HepG2 (cell line): Measurements from ENCODE around the gene SLC6A9. TPM values are rescaled to one million over a fixed set of nuclear protein-coding genes. Genes with fewer than 3 reads are reported as not detected.

Experiments used
- AGO1 ChIP-seq: fragments of 200-400 bp; formaldehyde crosslinking; IDR thresholded peaks from 2 replicates; pipeline ENCODE4 v1.6.1; 2017; ENCODE audit warnings: mild to moderate bottlenecking, low read depth, low read length, moderate library complexity; ENCODE audit not compliant: poor library complexity, severe bottlenecking
- BRD4 ChIP-seq: sonication (generic); formaldehyde crosslinking; IDR thresholded peaks from 2 replicates; pipeline ENCODE4 v1.4.0; 2020; ENCODE audit warnings: missing genetic modification reagents
- GABPA ChIP-seq, 2 experiments: IDR thresholded peaks; 2 replicates each; pipeline ENCODE4 v1.6.1; 2011 to 2016; ENCODE audit warnings: low read depth in 2 of 2, low read length in 1 of 2, missing biosample characterization in 1 of 2, missing genetic modification characterization in 1 of 2
- HNRNPLL ChIP-seq: fragments of 200-400 bp; formaldehyde crosslinking; IDR thresholded peaks from 2 replicates; pipeline ENCODE4 v1.6.1; 2017; ENCODE audit warnings: mild to moderate bottlenecking, low read depth, low read length; ENCODE audit not compliant: poor library complexity, severe bottlenecking
- KDM5B ChIP-seq: sonication (generic); formaldehyde crosslinking; IDR thresholded peaks from 2 replicates; pipeline ENCODE4 v1.4.0; 2020; ENCODE audit warnings: missing genetic modification reagents, mild to moderate bottlenecking, borderline replicate concordance
- KMT2A ChIP-seq: sonication (generic); formaldehyde crosslinking; IDR thresholded peaks from 2 replicates; pipeline ENCODE4 v1.4.0; 2020; ENCODE audit warnings: missing genetic modification reagents
- MNT ChIP-seq: fragments of 450-650 bp; IDR thresholded peaks from 2 replicates; pipeline ENCODE4 v1.6.1; 2016
- NFYB ChIP-seq: sonication (generic); formaldehyde crosslinking; IDR thresholded peaks from 2 replicates; pipeline ENCODE4 v1.4.0; 2020; ENCODE audit warnings: missing genetic modification reagents
- SIN3A ChIP-seq: IDR thresholded peaks from 2 replicates; pipeline ENCODE4 v1.6.1; 2011; ENCODE audit warnings: low read depth, mild to moderate bottlenecking, control low read depth, low read length, borderline replicate concordance
- SP2 ChIP-seq: sonication (generic); formaldehyde crosslinking; IDR thresholded peaks from 2 replicates; pipeline ENCODE4 v1.5.1; 2020; ENCODE audit warnings: mild to moderate bottlenecking, missing genetic modification reagents
- SP4 ChIP-seq: sonication (generic); formaldehyde crosslinking; IDR thresholded peaks from 2 replicates; pipeline ENCODE4 v1.8.1; 2023; ENCODE audit warnings: mild to moderate bottlenecking, missing genetic modification reagents
- TAF1 ChIP-seq: sonication (generic); formaldehyde crosslinking; IDR thresholded peaks from 2 replicates; pipeline ENCODE4 v1.4.0; 2020; ENCODE audit warnings: missing genetic modification reagents
- TFE3 ChIP-seq: IDR thresholded peaks from 2 replicates; pipeline ENCODE4 v1.6.1; 2016
- USF2 ChIP-seq, 2 experiments: sonication (generic) in 1 of 2; formaldehyde crosslinking in 1 of 2; IDR thresholded peaks; 2 replicates each; pipeline versions ENCODE4 v1.5.1 to v1.6.1; 2011 to 2020; ENCODE audit warnings: borderline replicate concordance in 1 of 2, low read depth in 1 of 2, low read length in 1 of 2, mild to moderate bottlenecking in 1 of 2, missing genetic modification reagents in 1 of 2, moderate library complexity in 1 of 2
- YEATS4 ChIP-seq: sonication (generic); formaldehyde crosslinking; IDR thresholded peaks from 2 replicates; pipeline ENCODE4 v1.4.0; 2020; ENCODE audit warnings: missing genetic modification reagents, borderline replicate concordance
- ZNF124 ChIP-seq: sonication (generic); formaldehyde crosslinking; IDR thresholded peaks from 2 replicates; pipeline ENCODE4 v1.4.0; 2020; ENCODE audit warnings: missing genetic modification reagents
- ZNF33A ChIP-seq: sonication (generic); formaldehyde crosslinking; IDR thresholded peaks from 2 replicates; pipeline ENCODE4 v1.5.1; 2020; ENCODE audit warnings: missing genetic modification reagents, mild to moderate bottlenecking, moderate library complexity, borderline replicate concordance
- ZNF644 ChIP-seq: IDR thresholded peaks from 2 replicates; pipeline ENCODE4 v1.6.1; 2016; ENCODE audit warnings: low read depth
- ZNF687 ChIP-seq: sonication (generic); formaldehyde crosslinking; IDR thresholded peaks from 2 replicates; pipeline ENCODE4 v1.5.1; 2020; ENCODE audit warnings: mild to moderate bottlenecking, missing genetic modification reagents, moderate library complexity
- polyA plus RNA-seq, 8 experiments: library from polyadenylated mRNA; depleted of rRNA in 3 of 8; stranded (reverse) in 7 of 8; unstranded in 1 of 8; fragments of >200 nt; fragmentation: Illumina TruSeq in 4 of 8; extraction: Trizol in 4 of 8; gene quantifications; 2 replicates each; pipeline versions ENCODE4 v1.2.1 to v1.2.3, GENCODE V29; 2011 to 2016; ENCODE audit warnings: low read depth in 4 of 8, missing spikeins in 1 of 8, mixed read lengths in 1 of 8; ENCODE audit not compliant: insufficient read depth in 1 of 8
- total RNA-seq, 5 experiments: library from RNA; depleted of rRNA; stranded (reverse); fragments of >200 nt; fragmentation: Illumina TruSeq; extraction: Trizol; gene quantifications; 2 replicates each; pipeline ENCODE4 v1.2.3, GENCODE V29; 2016; ENCODE audit warnings: low read depth in 1 of 5

SLC6A9 gene
- total and polyA plus RNA-seq, 2 of the 13 experiments (the other 11 are each of a cell fraction or from before 2014, with no cell fraction given), result 8.5 to 9.9 TPM

GRCh38 chr1:43969746-43970466, 61.4 kb downstream of the SLC6A9 start, which contains the start of gene DPH2 (continued):
- TF ChIP-seq ZNF687 (CRISPR knock-in tag), result peak; percentile 59
- TF ChIP-seq NFYB (CRISPR knock-in tag), result peak; percentile 89
- no peak for TF ChIP-seq ZNF33A (CRISPR knock-in tag)
- TF ChIP-seq AGO1, result peak; percentile 52
- TF ChIP-seq USF2 (IDR thresholded peaks at IDR 0.05; ENCODE audit: low read depth, low read length), result peak; percentile 56; the same call in 1 of the 2 replicates
- 0 out of 2 replicates have a peak, but pooled peaks have one; percentile 19 for TF ChIP-seq USF2 (CRISPR knock-in tag; IDR thresholded peaks at IDR 0.05; ENCODE audit: borderline replicate concordance)
- TF ChIP-seq BRD4, result 0 out of 2 replicates have a peak, but pooled peaks have one; percentile 14
- TF ChIP-seq GABPA (IDR thresholded peaks at IDR 0.05; ENCODE audit: low read depth, low read length), result no peak
- TF ChIP-seq GABPA (CRISPR knock-in tag; IDR thresholded peaks at IDR 0.05; ENCODE audit: low read depth), result peak; percentile 97
- TF ChIP-seq SIN3A, result peak; percentile 99
- TF ChIP-seq ZNF124, result no peak
- 0 out of 2 replicates have a peak, but pooled peaks have one; percentile 41 for TF ChIP-seq KDM5B (CRISPR knock-in tag)
- 0 out of 2 replicates have a peak, but pooled peaks have one; percentile 20 for TF ChIP-seq TFE3 (CRISPR knock-in tag)
- 0 out of 2 replicates have a peak, but pooled peaks have one; percentile 38 for TF ChIP-seq KMT2A
- no peak for TF ChIP-seq ZNF644
- TF ChIP-seq HNRNPLL, result peak; percentile 43
- TF ChIP-seq SP4 (CRISPR knock-in tag), result 0 out of 2 replicates have a peak, but pooled peaks have one; percentile 58
- peak; percentile 93 for TF ChIP-seq SP2
- TF ChIP-seq MNT, result peak; percentile 93
- peak; percentile 73 for TF ChIP-seq YEATS4 (CRISPR knock-in tag)
- TF ChIP-seq TAF1 (CRISPR knock-in tag), result 0 out of 2 replicates have a peak, but pooled peaks have one; percentile 21
